ENCODE measurements around the gene CTSW. TPM values are rescaled to one million over a fixed set of nuclear protein-coding genes. Genes with fewer than 3 reads are reported as not detected.

CTSW gene
- total RNA-seq, 1 experiment from 2014 or later, result 5.4 TPM

- no peak for DNase-seq (ENCODE audit: low read depth)
These were observed 12.2 kb upstream of the CTSW start for GRCh38 chr11:65867284-65868071.

- no peak for DNase-seq (ENCODE audit: low read depth)
These were observed 11.5 kb upstream of the CTSW start for GRCh38 chr11:65868076-65868667.

- DNase-seq (ENCODE audit: low read depth), result no peak
These were observed 10.7 kb upstream of the CTSW start for GRCh38 chr11:65868907-65869306.

GRCh38 chr11:65869643-65870306, 9.9 kb upstream of the CTSW start:
- no peak for DNase-seq (ENCODE audit: low read depth)

GRCh38 chr11:65870307-65870658, 9.4 kb upstream of the CTSW start:
- DNase-seq (ENCODE audit: low read depth), result no peak

- DNase-seq (ENCODE audit: low read depth), result no peak
These were observed 8.6 kb upstream of the CTSW start for GRCh38 chr11:65870706-65871681.

- DNase-seq (ENCODE audit: low read depth), result no peak
These were observed 7.7 kb upstream of the CTSW start for GRCh38 chr11:65871811-65872548.

GRCh38 chr11:65872586-65873317, 6.9 kb upstream of the CTSW start, which contains the start of gene EFEMP2:
Gene EFEMP2 (minus strand): TSS chr11:65872800. CDS start chr11:65872354, 446 bp downstream.
- DNase-seq (ENCODE audit: low read depth), result no peak

GRCh38 chr11:65873318-65874156, 6.1 kb upstream of the CTSW start:
- peak; percentile 91 for DNase-seq (ENCODE audit: low read depth)

- no peak for DNase-seq (ENCODE audit: low read depth)
These were observed 390 bp downstream of the CTSW start for GRCh38 chr11:65880027-65880426.

- DNase-seq (ENCODE audit: low read depth), result peak; percentile 89
These were observed 1.3 kb downstream of the CTSW start for GRCh38 chr11:65880844-65881421.

GRCh38 chr11:65882120-65883057, 2.8 kb downstream of the CTSW start:
- no peak for DNase-seq (ENCODE audit: low read depth)

- DNase-seq (ENCODE audit: low read depth), result no peak
These were observed 3.6 kb downstream of the CTSW start for GRCh38 chr11:65883058-65883761.

GRCh38 chr11:65883786-65884715, 4.4 kb downstream of the CTSW start:
- DNase-seq (ENCODE audit: low read depth), result no peak

- peak; percentile 69 for DNase-seq (ENCODE audit: low read depth)
These were observed 5.1 kb downstream of the CTSW start for GRCh38 chr11:65884716-65885092.

- no peak for DNase-seq (ENCODE audit: low read depth)
These were observed 5.6 kb downstream of the CTSW start for GRCh38 chr11:65885231-65885630.
